NCI-H1417 (cell line): ENCODE results near the gene FGD2.
A peak's percentile ranks its signal among the peaks of the same experiment; 100 is the strongest.
"Not testable (repeated sequence)": the region's sequence is repeated elsewhere in the genome, so short reads cannot be mapped to it uniquely, and the experiment has no call there.

Experiments used
- DNase-seq, 3 experiments: peaks; one replicate each; lab custom pipeline; 2025; lab: John Stamatoyannopoulos, UW

FGD2 gene

DNA sequence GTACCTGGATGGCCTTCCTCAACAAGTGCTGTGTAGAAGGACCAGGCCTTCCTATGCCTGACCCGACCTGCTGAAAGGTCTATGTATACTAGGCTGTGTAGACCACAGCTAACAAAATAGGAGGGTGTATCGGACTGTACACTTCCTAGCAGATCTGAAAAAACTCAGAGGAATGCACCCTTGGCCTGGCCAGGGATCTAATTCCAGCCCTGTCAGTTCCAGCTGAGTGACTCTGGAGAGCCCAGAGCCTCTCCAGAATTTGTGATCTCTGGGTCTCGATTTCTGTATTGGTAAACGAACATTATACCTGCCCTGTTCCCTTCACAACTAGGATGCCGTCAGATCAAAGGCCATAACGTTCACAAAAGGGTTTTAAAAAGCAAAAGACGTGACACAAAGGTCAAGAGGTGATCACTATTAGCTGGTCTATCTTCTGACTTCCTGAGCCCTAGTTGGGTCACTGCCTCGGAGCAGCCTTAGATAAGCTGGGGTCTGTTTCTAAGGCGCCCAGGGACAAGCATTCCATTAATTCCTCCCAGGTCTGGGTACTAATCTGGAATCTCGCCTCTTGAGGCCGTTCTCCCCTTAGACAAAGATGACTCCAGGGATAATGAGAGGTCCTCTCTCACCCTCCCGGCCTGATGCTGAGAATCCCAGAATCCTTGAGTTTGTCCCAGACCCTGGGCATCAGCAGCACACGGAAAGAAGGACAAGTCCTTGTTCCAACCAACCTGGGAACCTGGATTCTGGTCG is 33.4 kb upstream of the FGD2 start:
- DNase-seq = peak in 1 of 3 experiments; percentile 17

DNA sequence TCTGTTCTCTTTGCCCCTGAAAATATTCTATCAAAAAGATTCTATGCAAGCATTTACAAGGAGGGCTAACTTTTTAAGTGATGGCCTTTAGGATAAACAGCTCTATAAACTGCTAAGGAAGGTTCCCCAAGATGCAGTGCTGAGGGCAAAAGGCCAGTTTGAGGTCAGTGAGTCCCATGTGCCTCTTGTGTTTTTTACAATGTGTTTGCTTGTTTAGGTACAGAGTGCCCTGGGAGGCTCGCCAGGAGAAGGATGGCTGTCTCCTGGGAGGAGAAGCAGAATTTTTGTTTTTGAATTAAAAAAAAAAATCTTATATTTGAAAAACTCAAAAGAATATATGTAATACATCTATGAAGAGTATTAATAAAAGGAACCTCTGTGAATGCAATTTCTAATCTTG is 32.3 kb upstream of the FGD2 start:
- DNase-seq = no peak

DNA sequence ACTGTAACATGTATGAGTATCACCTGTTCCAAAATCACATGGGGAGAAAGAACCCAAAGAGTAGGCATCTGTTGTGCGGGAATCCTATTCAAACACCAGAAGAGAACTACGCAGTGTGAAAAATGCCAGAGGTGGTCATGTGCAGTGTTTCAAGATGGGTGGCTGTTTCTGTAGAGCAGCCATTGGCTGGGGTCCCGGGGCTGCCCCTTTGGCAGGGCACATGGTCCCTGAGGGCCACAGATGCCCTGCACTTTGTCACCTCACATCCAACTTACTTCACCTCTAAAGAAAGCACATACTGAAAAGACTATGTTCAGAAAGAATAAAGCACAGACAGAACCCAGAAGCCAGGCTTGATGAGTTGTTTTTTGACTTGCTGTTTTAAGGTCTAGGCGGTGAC is 31.8 kb upstream of the FGD2 start:
- DNase-seq = no peak

DNA sequence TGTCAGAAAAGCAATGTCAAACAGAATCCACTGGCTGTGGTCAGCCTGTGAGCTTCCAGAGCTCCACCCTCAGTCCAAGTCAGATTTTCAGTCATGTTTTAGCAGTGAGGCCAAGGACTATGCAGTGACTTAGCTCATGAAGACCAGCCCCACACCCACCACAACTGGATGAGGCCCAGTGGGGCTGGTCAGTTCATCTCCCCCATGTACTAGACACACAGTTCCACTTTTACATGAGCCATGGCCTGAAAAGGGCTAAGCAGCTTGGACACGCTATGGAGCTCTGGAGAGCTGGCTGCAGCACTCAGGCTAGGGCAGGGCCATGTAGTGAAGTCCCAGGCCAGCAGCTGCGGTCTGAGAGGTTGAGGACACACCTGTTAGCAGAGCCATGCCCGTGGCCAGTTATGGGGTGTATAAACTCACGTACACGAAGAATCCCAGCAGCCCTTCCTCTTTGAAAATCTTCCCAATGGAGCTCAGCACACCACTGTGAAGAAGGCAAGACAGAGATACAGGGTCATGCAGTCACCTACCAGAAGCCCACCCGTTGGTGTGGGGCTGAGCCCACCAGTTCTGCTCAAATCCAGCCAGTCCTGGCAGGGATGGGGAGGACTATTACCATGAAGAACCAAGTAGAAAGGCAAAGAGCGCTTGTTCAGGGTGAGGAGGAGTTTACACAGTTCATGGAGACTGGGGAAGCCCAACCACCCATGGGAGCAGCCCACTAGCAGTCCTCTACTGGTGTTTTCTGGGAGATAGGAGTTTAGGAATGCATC is 30.0 kb upstream of the FGD2 start:
- DNase-seq = no peak

DNA sequence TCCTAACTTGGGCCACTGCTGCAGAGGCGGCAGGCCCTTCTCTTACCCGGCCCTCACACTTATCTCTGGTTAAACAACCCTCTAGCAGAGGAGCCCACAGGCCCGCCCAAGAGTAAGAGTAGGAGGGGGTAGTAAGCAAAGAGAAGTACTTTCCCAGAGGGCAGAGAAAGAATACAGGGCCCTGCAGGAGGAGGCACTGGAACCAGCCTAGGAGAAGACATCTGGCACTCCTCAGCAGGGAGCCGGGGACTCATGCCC is 29.5 kb upstream of the FGD2 start:
- no peak for DNase-seq

DNA sequence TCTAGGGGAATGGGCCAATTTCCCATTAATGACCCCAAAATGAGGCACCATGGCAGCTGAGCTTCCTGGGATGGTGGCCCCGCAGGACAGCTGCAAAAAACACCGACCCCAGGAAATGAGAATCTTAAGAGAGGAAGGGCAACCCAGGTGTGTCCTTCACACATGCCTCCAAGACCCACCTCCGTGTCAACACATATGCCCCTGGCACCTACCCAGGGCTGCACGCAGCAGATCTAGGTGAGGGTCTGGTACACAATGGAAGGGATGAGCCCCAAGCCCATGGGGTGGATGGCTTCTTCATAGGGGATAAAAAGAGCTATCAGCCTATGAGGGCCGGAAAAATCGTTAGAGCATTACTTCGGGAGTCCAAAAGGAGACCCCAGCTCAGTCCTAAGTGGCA is 28.9 kb upstream of the FGD2 start:
- no peak for DNase-seq

DNA sequence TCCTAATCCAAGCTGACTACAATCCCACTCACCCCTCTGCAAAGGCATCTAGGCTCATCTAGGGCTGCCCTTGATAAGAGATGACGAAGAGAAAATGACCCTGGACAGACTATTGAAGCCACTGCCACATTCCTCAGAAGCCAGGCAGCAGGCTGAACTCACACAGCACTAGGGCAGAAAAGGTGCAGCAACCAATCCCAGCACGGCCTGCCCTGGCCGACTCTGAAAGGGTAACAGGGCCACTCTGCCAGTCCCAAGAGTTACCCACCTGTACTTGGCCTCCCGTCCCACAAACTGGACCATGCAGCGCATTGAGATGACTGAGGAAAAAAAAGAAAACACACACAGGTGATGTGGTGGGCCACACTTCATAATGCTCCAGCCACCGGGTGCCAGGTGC is 28.5 kb upstream of the FGD2 start:
- no peak for DNase-seq

DNA sequence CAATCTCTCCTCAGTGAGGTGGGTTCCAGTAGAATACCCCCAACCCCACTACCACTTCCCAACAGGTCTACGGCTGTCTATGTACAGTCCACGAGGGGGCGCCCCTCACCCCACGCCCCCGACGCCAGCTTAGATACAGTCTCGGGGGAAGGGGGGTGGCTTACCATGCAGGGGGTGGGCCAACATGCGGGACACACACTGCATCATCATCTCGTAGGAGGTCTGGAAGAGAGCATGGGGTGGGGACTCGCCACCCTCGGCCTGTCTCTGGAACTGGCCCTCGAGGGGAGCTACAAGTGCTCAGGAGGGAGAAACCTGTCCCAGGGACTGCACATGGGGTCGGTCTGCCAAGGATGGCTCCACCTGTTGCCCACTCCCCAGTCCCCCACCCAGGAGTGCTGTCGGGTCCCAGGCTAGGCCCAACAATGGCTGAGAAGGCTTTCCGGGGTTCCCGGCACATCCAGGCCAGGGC is 27.9 kb upstream of the FGD2 start:
- no peak for DNase-seq

DNA sequence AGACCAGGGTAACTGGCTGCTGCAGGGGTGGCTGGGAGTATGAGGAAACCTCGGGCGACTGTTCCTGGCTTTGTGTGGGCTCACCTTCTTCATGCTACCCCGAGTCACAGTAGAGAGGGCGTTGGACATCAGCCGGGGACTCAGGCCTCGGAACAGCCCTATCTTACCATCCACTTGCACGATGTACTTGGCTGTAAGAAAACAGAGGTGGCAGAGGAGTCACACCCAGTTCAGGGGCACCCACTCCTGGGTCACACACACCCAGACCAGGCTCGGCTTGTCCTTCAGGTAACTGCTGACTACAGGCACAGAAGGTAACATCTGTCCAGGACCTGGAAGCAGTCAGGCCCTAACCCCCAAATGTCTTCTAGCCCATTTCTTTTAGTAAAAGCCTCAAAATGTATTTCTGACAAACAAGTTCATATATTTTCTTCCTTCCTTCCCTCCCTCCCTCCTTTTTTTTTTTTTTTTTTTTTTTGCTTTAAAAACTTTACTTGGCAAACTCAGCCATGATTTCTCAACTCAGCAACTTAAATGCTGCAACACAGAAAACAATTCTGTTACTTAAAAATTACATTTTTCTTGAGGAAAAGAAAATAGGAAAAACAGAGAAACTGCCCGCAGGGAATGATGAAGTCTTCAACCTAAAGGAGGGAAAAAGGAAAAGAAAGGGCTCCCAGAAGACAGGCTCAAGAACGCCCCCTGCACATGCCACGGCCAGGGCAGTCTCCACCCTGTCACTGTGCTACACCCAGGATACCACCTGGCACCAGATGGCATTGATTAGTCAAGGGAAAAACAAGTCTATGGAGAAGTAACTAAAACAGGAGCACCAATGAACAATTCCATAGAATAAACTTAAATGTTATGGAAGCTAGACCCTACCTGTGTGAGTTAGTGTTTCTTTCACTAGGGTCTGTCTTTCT is 26.8 kb upstream of the FGD2 start:
- DNase-seq = no peak

DNA sequence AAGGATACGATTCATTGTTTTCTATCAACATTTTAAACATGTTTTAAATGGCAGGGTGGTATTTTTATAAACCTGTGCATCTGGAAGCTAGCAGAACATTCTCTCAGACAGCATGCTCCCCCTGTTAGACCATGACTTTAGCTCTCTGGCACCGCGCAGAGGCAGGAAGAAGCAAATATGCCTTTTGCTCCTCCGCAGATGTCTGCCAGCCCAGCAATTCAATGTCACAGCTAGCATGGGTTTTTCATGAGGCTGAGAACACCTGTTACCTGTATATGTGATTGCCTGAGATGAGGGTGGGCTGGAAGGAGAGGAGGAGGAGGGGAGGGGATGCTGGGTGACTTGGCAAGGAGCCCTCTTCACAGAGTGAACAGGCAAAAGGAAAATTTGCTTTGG is 26.1 kb upstream of the FGD2 start:
- peak in 1 of 3 experiments; percentile 43 for DNase-seq

DNA sequence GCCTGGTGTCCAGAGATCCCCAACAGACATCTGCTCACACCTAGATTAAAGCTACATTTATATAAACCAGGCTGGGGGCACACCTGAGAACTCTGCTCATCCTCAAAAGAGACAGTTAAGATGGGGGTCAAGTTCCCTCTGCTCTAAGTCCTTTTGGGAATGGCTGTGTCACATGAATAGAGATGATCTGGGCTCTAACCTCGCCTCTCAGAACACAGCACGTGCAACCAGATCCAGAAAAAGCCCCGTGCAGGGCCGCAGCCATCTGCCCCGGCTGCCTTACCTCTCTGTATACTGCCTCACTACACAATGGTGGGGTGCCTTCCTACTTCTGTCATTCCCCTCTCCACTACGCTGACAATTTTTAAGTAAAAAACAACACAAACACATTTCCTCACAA is 25.3 kb upstream of the FGD2 start:
- no peak for DNase-seq

DNA sequence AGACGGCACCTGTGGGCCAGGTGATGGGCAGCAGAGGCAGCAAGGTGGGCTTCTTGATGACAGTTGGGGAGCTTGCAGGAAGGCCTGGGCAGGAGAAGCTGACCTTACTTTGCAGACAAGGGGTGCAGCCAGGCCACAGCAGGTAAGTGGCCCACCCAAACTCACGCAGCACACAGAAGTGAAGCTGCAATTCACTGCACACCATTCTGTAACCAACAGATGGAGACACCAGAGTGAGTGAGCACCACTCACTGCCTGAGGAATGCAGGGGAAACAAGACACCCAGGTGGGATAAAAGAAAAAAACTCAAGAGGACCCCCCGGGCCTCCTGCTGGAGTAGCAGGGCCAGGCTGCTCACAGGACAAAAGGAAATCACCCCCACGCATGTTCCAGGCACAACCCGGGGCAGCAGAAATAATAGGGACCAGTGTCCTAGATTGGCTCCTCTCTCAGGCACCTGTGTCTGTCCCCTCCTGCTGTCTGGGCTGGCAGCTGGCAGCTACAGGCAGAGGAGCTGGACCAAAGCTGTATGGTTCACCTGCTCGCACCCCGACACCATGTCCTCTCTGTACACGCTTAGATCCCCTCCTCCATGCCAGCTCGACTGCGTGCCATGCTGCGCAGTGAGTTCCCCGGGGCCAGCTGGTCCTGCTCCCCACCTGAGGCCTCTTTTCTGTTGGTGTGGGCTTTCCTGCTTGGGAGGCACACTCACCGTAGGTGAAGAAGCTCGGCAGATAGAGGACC is 24.4 kb upstream of the FGD2 start:
- DNase-seq = peak in 2 of 3 experiments; percentile 17 to 43

DNA sequence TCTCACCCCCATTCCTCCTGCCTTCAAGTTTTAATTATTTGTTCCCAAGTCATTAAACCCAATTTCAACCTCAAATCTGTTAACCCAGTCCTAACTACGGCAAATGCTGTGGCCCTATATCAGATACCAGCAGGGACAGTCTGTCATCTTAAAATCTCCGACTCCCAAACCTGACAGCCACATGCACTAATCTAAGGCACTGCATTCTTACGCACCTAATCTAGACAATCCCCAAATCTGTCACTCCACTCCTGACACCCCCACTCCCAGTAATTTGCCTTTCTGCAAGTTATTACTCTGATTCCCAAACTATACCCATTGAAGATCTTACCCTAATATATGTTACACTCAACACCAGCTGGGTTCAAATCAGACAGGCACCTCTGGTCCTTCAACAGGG is 21.9 kb upstream of the FGD2 start:
- no peak for DNase-seq

DNA sequence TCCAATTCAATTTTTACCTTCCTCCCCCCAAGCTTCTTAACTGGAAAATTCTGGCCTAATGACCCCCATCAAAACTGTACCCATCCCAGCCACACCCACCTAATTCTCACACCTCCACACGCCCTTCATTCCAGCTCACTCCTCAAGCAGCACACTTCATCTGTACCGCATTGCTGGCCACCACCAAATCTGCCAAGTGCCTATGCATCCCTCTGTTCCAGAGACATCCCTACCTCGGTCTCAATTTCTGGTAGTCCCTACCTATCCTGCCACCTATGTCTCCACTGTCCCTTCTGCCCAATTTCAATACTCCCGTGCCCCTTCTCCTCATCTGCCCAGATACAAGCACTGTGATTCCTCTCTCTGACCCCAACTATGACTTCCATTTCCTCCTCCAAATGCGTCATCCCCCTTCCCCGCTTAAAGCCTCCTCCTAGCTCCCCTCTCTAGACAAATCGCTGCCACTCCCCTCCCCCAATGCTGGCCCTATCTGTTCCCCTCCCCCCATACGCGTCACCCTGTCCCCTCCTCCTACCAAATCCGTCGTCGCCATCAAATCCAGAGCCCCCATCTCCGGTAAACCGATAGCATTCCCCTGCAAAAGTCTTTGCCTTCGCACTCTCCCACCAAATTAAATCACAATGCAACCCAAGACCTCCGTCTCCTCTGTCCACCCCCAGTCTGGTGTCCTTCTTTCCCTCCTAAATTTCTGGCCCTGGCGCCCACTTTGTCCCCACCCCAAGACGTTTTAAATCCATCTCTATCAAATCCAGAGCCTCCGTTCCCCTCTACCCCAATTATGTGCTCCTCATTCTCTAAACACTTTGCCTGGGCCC is 20.7 kb upstream of the FGD2 start:
- DNase-seq = peak in 2 of 3 experiments; percentile 37 to 53

DNA sequence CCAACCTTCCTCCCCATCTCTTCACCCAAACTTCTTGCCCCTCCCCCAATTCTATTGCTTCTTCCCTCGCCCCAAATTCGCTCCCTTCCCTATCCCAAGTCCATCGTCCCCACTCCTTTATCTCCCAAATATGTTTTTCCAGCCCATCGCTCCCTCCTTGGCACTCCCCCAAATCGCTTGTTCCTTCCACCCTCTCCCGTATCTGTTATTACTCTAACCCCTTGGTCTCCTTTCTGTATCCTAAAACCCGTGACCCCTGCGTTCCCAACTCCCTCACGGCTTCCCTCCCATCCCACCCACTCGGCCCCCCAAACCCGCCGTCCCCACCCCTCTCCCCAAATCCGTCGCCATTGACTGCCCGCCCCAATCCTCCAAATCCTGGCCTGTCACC is 20.0 kb upstream of the FGD2 start:
- peak in 1 of 3 experiments; percentile 46 for DNase-seq

DNA sequence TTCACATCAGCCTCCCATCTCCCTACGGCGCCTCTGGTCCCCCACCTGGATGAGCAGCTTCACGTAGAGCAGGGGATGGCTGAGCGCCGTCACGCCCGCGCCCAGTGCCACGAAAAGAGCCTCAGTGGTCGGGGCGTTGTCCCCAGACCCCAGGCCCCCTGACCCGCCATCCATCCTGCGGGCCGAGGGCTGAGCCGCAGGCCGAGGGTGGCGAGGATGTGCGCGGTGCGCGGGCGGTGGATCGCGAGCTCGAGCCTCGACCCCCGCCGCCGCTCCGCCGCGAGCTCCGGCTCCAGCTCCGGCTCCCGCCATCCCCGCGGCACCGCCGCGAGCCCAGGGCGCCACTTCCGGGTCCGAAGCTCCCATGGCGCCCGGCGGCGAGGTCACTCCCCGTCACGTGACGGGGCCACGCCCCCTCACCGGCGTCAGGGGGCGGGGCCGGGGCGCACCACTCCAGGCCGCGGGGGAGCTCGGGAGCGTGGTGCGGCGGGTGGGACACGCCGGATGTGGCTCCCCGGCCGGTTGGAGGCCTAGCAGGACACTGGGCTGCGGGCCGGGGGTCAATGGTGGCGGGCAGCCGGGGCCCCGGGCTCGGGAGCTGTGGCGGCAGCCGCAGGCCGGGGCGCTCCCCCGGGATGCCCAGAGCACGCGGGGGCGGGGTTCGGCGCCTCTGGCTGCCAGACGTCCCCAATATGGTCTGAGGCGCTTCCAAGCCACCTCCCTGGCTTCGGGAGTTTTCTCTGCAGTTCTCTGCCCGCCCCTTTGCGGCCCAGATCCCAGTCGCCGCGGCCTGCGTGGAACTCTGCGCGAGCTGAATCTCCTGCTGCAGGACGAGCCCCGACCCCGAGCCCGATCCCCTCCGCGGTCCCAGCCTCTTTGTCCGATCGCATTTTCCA is 19.4 kb upstream of the FGD2 start, which contains the start of gene MTCH1:
TSS of gene MTCH1 (minus strand) at position 389 of the 896 bp plus-strand sequence. CDS start at position 366, 23 bp downstream.
- DNase-seq = peak; percentile 92 to 97 (median 94)

DNA sequence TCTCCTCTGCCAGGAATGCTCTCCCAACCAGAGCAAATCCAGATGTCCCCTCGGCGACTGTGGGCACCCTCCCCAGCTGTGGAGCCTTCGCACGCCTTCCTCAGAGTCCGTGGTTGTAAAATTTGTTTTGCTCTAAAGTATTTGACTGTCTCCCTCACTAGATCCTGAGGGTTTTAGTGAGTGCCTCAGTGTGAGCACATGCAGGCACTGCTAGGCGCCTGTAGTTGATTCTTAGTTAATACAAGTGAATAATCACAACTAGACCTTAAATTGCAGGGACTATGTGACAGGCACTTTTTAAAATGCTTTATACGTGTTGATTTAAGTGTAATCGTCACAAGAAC is 18.8 kb upstream of the FGD2 start:
- no peak for DNase-seq

DNA sequence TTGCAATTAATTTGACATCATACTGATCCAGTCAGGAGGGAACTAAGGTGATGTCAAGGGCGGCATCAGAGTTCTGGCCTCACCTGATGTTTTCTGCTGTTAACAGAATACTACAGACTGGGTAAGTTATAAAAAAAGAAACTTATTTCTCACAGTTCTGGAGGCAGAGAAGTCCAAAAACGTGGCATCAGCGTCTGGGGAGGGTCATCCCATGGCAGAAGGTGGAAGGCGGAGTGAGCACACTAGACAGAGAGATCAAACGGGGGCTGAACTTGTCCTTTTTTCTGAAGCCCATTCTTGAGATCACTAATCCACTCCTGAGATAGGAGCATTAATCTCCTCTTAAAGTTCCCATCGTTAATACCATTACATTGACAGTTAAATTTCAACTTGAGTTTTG is 16.2 kb upstream of the FGD2 start:
- no peak for DNase-seq

DNA sequence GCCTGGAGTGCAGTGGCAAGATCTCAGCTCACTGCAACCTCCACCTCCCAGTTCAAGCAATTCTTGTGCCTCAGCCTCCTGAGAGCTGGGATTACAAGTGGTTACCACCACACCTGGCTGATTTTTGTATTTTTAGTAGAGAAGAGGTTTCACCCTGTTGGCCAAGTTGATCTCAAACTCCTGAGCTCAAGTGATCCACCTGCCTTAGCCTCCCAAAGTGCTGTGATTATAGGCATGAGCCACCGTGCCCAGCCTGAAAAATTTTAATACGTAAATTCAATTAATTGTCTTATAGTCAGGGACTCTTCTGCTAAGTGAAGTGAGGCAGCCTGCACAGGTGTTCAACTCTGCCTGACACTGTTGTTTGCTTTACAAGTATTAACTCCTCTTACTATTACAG is 15.1 kb upstream of the FGD2 start:
- DNase-seq = not testable (repeated sequence)
